ENCODE results near the gene ZNF683. TPM values are rescaled to one million over a fixed set of nuclear protein-coding genes. Genes with fewer than 3 reads are reported as not detected.
A peak's percentile ranks its signal among the peaks of the same experiment; 100 is the strongest.
"Not testable (repeated sequence)": the region's sequence is repeated elsewhere in the genome, so short reads cannot be mapped to it uniquely, and the experiment has no call there.

The ZNF683 gene
- total RNA-seq, 2 experiments from 2014 or later, result 0.18 TPM; not detected in 1

- H3K27me3 Mint-ChIP-seq, result peaks cover 4% of the 10 kb centered on the region
- no peak overlapping the region for H3K27ac Mint-ChIP-seq
- H3K9me3 Mint-ChIP-seq, result no peaks in the 10 kb centered on the region
- ChIA-PET POLR2A (interaction anchor here (0.9 kb wide), 1 partner anchor 23 kb away, joined by 5 read pairs; no protein-coding TSS in a partner anchor), CTCF (no interaction called here)
- no peak for DNase-seq
- no peaks in the 10 kb centered on the region for H3K36me3 Mint-ChIP-seq (ENCODE audit: low read depth)
- no peak overlapping the region for H3K4me3 Mint-ChIP-seq
- no peaks in the 10 kb centered on the region for H3K4me1 Mint-ChIP-seq
These were observed 28.2 kb downstream of the ZNF683 start for GRCh38 chr1:26344147-26344920.

GRCh38 chr1:26340047-26340481 is 32.5 kb downstream of the ZNF683 start:
- Mint-ChIP-seq H3K4me1 (peaks cover 10% of the 10 kb centered on the region), H3K36me3 (ENCODE audit: low read depth) (no peaks in the 10 kb centered on the region), H3K27me3 (peaks cover 7% of the 10 kb centered on the region), H3K9me3 (no peaks in the 10 kb centered on the region), H3K4me3 (no peak overlapping the region), H3K27ac (no peak overlapping the region)
- no peak for DNase-seq
- POLR2A ChIA-PET, result no interaction called here
- CTCF ChIA-PET, result interaction anchor here (0.6 kb wide), 1 partner anchor 445 kb away, joined by 3 read pairs; no protein-coding TSS in a partner anchor

DNA sequence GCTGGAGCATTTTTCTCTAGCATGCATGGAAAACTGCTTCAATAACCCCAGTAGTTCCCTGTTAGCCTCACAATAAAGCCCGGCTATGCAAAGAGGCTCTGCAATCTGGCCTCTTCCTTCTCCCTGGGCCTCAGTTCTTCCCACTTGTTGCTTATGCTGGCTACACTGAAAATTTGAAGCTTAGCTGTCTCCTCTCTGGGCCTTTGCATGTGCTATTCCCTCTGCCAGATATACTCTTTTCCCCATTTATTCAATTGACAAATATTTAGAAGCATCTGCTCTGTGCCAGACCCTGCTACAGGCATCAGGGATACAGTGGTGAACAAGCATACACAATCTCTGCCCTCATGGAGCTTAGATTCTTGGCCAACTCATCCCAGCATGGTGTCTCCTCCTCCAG is 33.9 kb downstream of the ZNF683 start:
- ChIA-PET POLR2A (no interaction called here), CTCF (interaction anchor here (0.9 to 1.5 kb wide), 3 partner anchors 20 to 32 kb away, joined by 3 read pairs; partner anchors contain the start of gene UBXN11)
- no peak for DNase-seq
- Mint-ChIP-seq H3K27ac (no peak overlapping the region), H3K4me1 (peaks cover 12% of the 10 kb centered on the region), H3K27me3 (peaks cover 11% of the 10 kb centered on the region), H3K36me3 (ENCODE audit: low read depth) (no peaks in the 10 kb centered on the region), H3K9me3 (no peaks in the 10 kb centered on the region), H3K4me3 (no peak overlapping the region)

- Mint-ChIP-seq H3K9me3 (no peaks in the 10 kb centered on the region), H3K27ac (no peak overlapping the region), H3K27me3 (peaks cover 11% of the 10 kb centered on the region), H3K4me3 (peak overlapping the region; percentile 24), H3K36me3 (ENCODE audit: low read depth) (no peaks in the 10 kb centered on the region), H3K4me1 (peaks cover 12% of the 10 kb centered on the region)
- POLR2A ChIA-PET, result no interaction called here
- CTCF ChIA-PET, result interaction anchor here (1.3 kb wide), 1 partner anchor 104 kb away, joined by 3 read pairs; the partner anchor contains the start of gene CEP85
- DNase-seq, result no peak
These were observed 34.9 kb downstream of the ZNF683 start for GRCh38 chr1:26337625-26338024.

- H3K9me3 Mint-ChIP-seq, result no peaks in the 10 kb centered on the region
- no peak overlapping the region for H3K27ac Mint-ChIP-seq
- H3K36me3 Mint-ChIP-seq (ENCODE audit: low read depth), result no peaks in the 10 kb centered on the region
- ChIA-PET POLR2A (no interaction called here), CTCF (interaction anchor here (1.3 kb wide), 1 partner anchor 103 kb away, joined by 3 read pairs; the partner anchor contains the start of gene CEP85)
- H3K27me3 Mint-ChIP-seq, result peaks cover 11% of the 10 kb centered on the region
- H3K4me1 Mint-ChIP-seq, result peaks cover 12% of the 10 kb centered on the region
- DNase-seq, result no peak
- peak overlapping the region; percentile 17 for H3K4me3 Mint-ChIP-seq
These were observed 35.4 kb downstream of the ZNF683 start for GRCh38 chr1:26337206-26337535.

- peak; percentile 86 for DNase-seq
- Mint-ChIP-seq H3K36me3 (ENCODE audit: low read depth) (no peaks in the 10 kb centered on the region), H3K27me3 (peaks cover 7% of the 10 kb centered on the region), H3K27ac (no peak overlapping the region), H3K4me1 (peaks cover 12% of the 10 kb centered on the region), H3K9me3 (no peaks in the 10 kb centered on the region), H3K4me3 (peak overlapping the region; percentile 83)
- POLR2A ChIA-PET, result interaction anchor here (0.7 kb wide), 1 partner anchor 9 kb away, joined by 3 read pairs; no protein-coding TSS in a partner anchor
- CTCF ChIA-PET, result interaction anchor here (0.7 to 2.4 kb wide), 2 partner anchors 27 to 38 kb away, joined by 3 to 6 read pairs; no protein-coding TSS in a partner anchor
These were observed 35.9 kb downstream of the ZNF683 start for GRCh38 chr1:26336477-26337205.

DNA sequence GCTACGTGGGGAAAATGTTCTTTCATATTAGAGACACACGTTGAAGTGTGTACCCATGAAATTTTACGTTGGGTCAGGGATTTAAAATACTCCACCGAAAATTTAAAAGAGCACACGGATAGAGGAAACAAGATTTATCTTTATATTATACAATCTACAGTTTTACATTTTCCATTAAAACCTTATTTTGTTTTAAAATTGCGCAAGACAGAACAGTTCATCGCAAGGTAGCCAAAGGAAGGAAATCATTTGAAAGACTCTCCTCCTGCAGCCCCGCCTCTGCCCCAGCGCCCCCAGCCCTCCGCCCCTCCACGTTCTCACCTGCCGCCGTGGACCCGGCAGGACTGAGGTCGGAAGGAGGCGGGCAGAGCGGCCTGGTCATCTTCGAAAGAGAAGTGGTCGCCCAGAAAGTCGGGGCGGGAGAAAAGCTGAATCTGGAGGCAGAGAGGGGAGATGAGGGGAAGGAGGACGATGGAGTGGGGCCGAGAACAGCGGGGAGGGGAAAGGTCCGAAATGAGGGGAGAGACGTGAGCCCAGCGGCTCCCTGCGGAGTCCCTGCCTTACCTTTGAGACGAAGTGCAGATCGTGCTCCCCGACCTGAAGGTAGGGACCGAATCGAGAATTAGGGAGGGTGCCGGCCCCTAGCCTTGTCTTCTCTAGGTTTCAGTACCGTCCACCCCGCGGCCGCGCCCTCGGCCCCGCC is 36.6 kb downstream of the ZNF683 start:
- DNase-seq, result no peak

GRCh38 chr1:26333312-26333711 is 39.2 kb downstream of the ZNF683 start:
- H3K36me3 Mint-ChIP-seq (ENCODE audit: low read depth); H3K4me3 Mint-ChIP-seq; H3K9me3 Mint-ChIP-seq; H3K27me3 Mint-ChIP-seq; H3K27ac Mint-ChIP-seq; DNase-seq: not testable (repeated sequence)
- H3K4me1 Mint-ChIP-seq, result peaks cover 12% of the 10 kb centered on the region
- POLR2A ChIA-PET, result interaction anchor here (1.6 kb wide), 1 partner anchor 58 kb away, joined by 3 read pairs; no protein-coding TSS in a partner anchor
- CTCF ChIA-PET, result interaction anchor here (0.9 to 3.0 kb wide), 4 partner anchors 31 to 84 kb away, joined by 3 to 9 read pairs (median 6); no protein-coding TSS in a partner anchor

More for the DNA sequence above, 36.6 kb downstream of the ZNF683 start:
- peaks cover 7% of the 10 kb centered on the region for H3K27me3 Mint-ChIP-seq
- H3K4me1 Mint-ChIP-seq, result peaks cover 12% of the 10 kb centered on the region
- ChIA-PET CTCF (interaction anchor here (0.7 to 2.4 kb wide), 4 partner anchors 28 to 101 kb away, joined by 3 to 6 read pairs (median 4); no protein-coding TSS in a partner anchor), POLR2A (interaction anchor here (0.7 to 1.5 kb wide), 2 partner anchors 9 to 42 kb away, joined by 3 to 4 read pairs; no protein-coding TSS in a partner anchor)
- peak overlapping the region; percentile 83 for H3K4me3 Mint-ChIP-seq
- H3K9me3 Mint-ChIP-seq, result no peaks in the 10 kb centered on the region
- no peaks in the 10 kb centered on the region for H3K36me3 Mint-ChIP-seq (ENCODE audit: low read depth)
- H3K27ac Mint-ChIP-seq, result no peak overlapping the region

GRCh38 chr1:26330276-26330675 is 42.3 kb downstream of the ZNF683 start:
- Mint-ChIP-seq H3K27ac (no peak overlapping the region), H3K9me3 (no peaks in the 10 kb centered on the region), H3K36me3 (ENCODE audit: low read depth) (no peaks in the 10 kb centered on the region)

DNA sequence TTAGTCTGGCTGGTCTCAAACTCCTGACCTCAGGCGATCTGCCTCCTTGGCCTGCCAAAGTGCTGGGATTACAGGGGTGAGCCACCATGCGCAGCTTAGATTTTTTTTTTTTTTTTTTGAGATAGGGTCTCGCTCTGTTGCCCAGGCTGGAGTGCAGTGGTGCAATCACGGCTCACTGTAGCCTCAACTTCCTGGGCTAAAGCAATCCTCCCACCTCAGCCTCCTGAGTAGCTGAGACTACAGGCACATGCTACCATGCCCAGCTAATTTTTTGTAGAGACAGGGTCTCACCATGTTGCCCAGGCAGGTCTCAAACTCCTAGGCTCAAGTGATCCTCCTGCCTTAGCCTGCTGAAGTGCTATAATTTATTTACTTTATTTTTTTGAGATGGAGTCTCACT is 43.2 kb downstream of the ZNF683 start:
- H3K27ac Mint-ChIP-seq; H3K36me3 Mint-ChIP-seq (ENCODE audit: low read depth): not testable (repeated sequence)
- POLR2A ChIA-PET, result interaction anchor here (1.0 kb wide), 1 partner anchor 49 kb away, joined by 3 read pairs; no protein-coding TSS in a partner anchor

More at GRCh38 chr1:26330276-26330675, 42.3 kb downstream of the ZNF683 start:
- H3K27me3 Mint-ChIP-seq, result peaks cover 4% of the 10 kb centered on the region
- ChIA-PET CTCF (interaction anchor here (1.4 to 2.2 kb wide), 3 partner anchors 45 to 185 kb away, joined by 3 to 7 read pairs (median 6); no protein-coding TSS in a partner anchor), POLR2A (interaction anchor here (1.0 kb wide), 1 partner anchor 48 kb away, joined by 3 read pairs; no protein-coding TSS in a partner anchor)
- DNase-seq, result no peak
- H3K4me3 Mint-ChIP-seq, result no peak overlapping the region
- H3K4me1 Mint-ChIP-seq, result peaks cover 2% of the 10 kb centered on the region

GRCh38 chr1:26328597-26328996 is 44.0 kb downstream of the ZNF683 start:
- Mint-ChIP-seq H3K27ac (no peak overlapping the region), H3K4me3 (no peak overlapping the region), H3K9me3 (no peaks in the 10 kb centered on the region), H3K27me3 (no peaks in the 10 kb centered on the region), H3K36me3 (ENCODE audit: low read depth) (peaks cover 14% of the 10 kb centered on the region), H3K4me1 (peaks cover 2% of the 10 kb centered on the region)
- POLR2A ChIA-PET, result no interaction called here
- CTCF ChIA-PET, result interaction anchor here (0.7 to 2.2 kb wide), 5 partner anchors 12 to 89 kb away, joined by 3 to 7 read pairs (median 5); no protein-coding TSS in a partner anchor
- no peak for DNase-seq

More for the DNA sequence above, 43.2 kb downstream of the ZNF683 start:
- H3K27me3 Mint-ChIP-seq, DNase-seq, H3K4me3 Mint-ChIP-seq, H3K9me3 Mint-ChIP-seq, H3K4me1 Mint-ChIP-seq: not testable (repeated sequence)
- CTCF ChIA-PET, result interaction anchor here (0.7 to 2.2 kb wide), 4 partner anchors 12 to 184 kb away, joined by 3 to 7 read pairs (median 5); no protein-coding TSS in a partner anchor

DNA sequence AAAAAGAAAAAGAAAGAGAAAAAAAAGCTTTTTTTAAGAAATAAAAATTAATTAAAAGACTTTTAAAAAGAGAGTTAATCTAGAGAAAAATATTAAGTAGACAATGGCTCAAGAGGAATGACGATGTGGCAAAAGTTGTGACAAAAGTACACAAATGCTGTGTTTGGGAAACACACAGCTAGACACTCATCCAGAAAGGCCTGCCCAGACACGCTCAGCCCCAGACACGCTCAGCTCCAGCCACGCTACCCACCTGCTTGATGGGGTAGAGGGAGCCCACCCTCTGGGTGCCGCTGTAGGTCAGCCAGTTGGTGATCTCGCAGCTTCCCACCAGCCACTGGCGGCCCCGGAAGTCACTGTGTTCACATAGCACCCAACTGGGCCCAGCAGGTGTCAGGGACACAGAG is 44.6 kb downstream of the ZNF683 start:
- ChIA-PET CTCF (interaction anchor here (0.6 to 1.7 kb wide), 6 partner anchors 30 to 90 kb away, joined by 3 to 5 read pairs (median 4); no protein-coding TSS in a partner anchor), POLR2A (interaction anchor here (1.5 kb wide), 1 partner anchor 8 kb away, joined by 3 read pairs; no protein-coding TSS in a partner anchor)
- H3K27me3 Mint-ChIP-seq, result no peaks in the 10 kb centered on the region
- no peak for DNase-seq
- H3K36me3 Mint-ChIP-seq (ENCODE audit: low read depth), result peaks cover 20% of the 10 kb centered on the region
- no peak overlapping the region for H3K27ac Mint-ChIP-seq
- no peak overlapping the region for H3K4me3 Mint-ChIP-seq
- H3K4me1 Mint-ChIP-seq, result peaks cover 7% of the 10 kb centered on the region
- H3K9me3 Mint-ChIP-seq, result no peaks in the 10 kb centered on the region
